T-helper 2 cell treated with Interferon-gamma antibody and Interleukin-4, amounts not matched to agents 5 μg/mL and 100 μg/mL, for 36 hours (primary cell): ENCODE results near the gene CFLAR.
"Not testable (repeated sequence)": the region's sequence is repeated elsewhere in the genome, so short reads cannot be mapped to it uniquely, and the experiment has no call there.

Experiments
- DNase-seq: peaks from one replicate; pipeline ENCODE4 v3.0.0; 2021; ENCODE audit warnings: low spot score
- H3K27ac Mint-ChIP-seq: one replicate; pipeline ENCODE4 v1.8.0; 2021; ENCODE audit warnings: mild to moderate bottlenecking, mixed read lengths
- H3K27me3 Mint-ChIP-seq: one replicate; pipeline ENCODE4 v1.8.0; 2021; ENCODE audit warnings: low read depth, mixed read lengths
- H3K36me3 Mint-ChIP-seq: one replicate; pipeline ENCODE4 v1.8.0; 2021; ENCODE audit warnings: low read depth, mixed read lengths
- H3K4me1 Mint-ChIP-seq: one replicate; pipeline ENCODE4 v1.8.0; 2021; ENCODE audit warnings: low read depth, mixed read lengths
- H3K4me3 Mint-ChIP-seq: one replicate; pipeline ENCODE4 v1.8.0; 2022; ENCODE audit warnings: mild to moderate bottlenecking, moderate library complexity, mixed read lengths
- H3K9me3 Mint-ChIP-seq: one replicate; pipeline ENCODE4 v1.8.0; 2021; ENCODE audit warnings: mixed read lengths

CFLAR gene

DNA sequence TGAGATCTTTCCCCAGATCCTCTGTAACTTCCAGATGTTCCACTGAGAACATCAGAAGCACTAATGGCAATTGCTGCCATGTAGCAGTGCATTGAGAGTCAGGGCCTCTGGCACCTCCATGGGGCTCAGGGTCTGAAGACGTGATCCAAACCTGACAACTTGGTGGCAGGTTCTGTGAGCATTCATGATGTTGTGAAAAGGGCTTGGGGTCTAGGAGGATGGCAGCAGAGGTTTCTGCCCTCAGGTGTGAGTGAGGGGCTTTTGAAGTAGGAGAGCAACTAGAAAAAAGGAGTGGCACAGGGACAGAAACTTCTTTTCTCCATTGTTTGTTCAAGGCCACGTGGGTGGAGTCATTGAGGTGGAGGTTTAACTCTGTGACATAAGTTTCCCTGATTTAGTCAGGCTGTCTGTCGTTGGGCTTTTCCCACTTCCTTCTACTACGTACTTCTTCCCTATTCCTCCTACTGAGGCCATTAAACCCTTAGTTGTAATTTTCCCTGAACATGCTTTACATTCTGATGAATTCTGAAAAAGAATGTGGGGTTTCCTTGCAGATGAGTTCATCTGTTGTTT, 13.1 kb downstream of the CFLAR start:
- Mint-ChIP-seq H3K27ac (peak overlapping the region; percentile 93), H3K4me1 (peaks cover 76% of the 10 kb centered on the region), H3K27me3 (no peaks in the 10 kb centered on the region), H3K9me3 (no peaks in the 10 kb centered on the region), H3K4me3 (peak overlapping the region; percentile 76), H3K36me3 (peaks cover 48% of the 10 kb centered on the region)
- peak; percentile 71 for DNase-seq

DNA sequence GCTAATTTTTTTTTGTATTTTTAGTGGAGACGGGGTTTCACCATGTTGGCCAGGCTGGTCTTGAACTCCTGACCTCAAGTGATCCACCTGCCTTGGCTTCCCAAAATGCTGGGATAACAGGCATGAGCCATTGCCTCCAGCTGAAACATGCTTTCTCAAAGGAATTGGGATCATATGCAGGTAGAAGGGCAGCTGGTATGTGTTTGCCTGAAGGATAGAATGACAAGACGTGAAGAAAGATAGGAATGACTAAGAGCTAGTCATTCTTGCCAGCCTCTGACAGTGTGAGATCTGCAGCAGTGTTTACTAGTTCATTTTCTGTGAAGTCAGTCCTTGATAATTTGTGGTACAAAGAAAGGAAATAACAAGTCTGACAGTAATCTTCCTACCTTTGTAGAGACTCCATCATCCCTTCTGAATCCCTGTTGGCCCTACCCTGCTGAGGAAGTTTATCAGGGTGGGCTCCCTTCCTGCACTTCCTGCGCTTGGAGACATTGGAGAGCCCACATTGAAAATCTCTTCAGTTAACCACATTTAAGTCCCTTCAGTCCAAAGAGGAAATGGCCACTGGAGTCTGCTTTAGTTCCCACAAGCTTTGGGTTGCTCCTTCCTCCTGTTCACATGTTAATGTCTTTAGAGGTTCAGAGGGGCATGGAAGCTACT, 14.7 kb downstream of the CFLAR start:
- no peaks in the 10 kb centered on the region for H3K9me3 Mint-ChIP-seq
- H3K4me1 Mint-ChIP-seq, result peaks cover 64% of the 10 kb centered on the region
- peak overlapping the region; percentile 90 for H3K27ac Mint-ChIP-seq
- no peaks in the 10 kb centered on the region for H3K27me3 Mint-ChIP-seq
- peaks cover 51% of the 10 kb centered on the region for H3K36me3 Mint-ChIP-seq
- peak; percentile 57 for DNase-seq
- peak overlapping the region; percentile 77 for H3K4me3 Mint-ChIP-seq

DNA sequence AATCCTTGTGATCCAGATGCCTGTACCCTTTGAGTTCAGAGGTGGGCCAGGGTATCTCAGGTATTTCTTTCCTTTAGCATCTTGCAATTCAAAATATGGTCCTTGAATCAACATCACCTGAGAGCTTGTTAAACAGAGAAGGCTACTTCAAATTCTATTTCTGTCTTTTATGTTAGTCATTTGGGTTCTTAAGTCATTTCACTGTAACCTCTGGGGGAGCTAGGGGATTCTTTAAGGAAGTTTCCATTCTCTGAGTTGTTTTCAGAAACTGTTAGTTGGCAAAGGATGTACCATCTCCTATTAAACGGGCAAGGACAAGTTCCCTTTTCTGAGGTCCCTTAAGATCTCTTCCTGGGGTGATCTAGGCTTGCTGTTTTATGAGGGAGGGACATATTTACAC, 16.6 kb downstream of the CFLAR start:
- Mint-ChIP-seq H3K4me3 (peak overlapping the region; percentile 60), H3K4me1 (peaks cover 53% of the 10 kb centered on the region), H3K36me3 (peaks cover 62% of the 10 kb centered on the region), H3K27ac (peak overlapping the region; percentile 72), H3K27me3 (no peaks in the 10 kb centered on the region), H3K9me3 (no peaks in the 10 kb centered on the region)
- no peak for DNase-seq

DNA sequence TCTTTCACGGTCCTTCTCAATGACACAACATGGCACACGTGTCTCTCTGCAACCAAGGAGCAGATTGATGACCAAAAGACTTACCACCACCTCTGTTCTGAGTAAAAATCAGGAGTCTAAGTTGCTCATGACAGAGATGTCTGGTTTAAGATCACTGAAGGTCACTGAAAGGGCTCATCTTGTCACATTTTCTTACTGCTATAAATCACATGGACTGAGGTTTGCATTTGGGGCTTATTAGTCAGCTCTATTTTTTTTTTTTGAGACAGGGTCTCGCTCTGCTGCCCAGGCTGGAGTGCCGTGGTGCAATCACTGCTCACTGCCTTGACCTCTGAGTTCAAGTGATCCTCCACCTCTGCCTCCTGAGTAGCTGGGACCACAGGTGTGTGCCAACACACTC, 19.4 kb downstream of the CFLAR start:
- no peak overlapping the region for H3K4me3 Mint-ChIP-seq
- H3K4me1 Mint-ChIP-seq, result peaks cover 36% of the 10 kb centered on the region
- no peak for DNase-seq
- peak overlapping the region; percentile 49 for H3K27ac Mint-ChIP-seq
- H3K27me3 Mint-ChIP-seq, result no peaks in the 10 kb centered on the region
- H3K9me3 Mint-ChIP-seq, result no peaks in the 10 kb centered on the region
- H3K36me3 Mint-ChIP-seq, result peaks cover 74% of the 10 kb centered on the region

DNA sequence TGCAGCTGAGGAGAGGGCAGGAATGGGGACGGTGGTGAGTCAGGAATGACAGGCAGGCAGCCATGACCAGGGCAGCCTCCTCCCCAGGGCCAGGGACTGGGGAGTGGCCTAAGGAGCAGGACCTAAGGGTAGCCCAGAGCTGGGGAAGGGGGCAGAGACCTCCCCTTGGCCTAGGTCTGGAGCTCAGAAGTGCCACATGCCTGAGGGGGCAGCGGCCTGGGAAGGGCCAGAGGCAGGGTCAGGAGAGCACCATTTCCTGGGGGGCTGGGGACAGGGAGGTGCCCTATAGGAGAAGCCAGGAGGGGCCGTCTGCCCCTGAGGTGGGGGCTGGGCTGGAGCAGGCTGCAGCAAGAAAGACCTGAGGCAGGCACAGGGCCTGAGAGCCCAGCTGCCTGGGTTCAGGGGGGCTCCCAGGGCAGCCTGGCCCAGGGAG, 20.9 kb downstream of the CFLAR start:
- no peak overlapping the region for H3K27ac Mint-ChIP-seq
- peaks cover 70% of the 10 kb centered on the region for H3K36me3 Mint-ChIP-seq
- H3K4me1 Mint-ChIP-seq, result peaks cover 24% of the 10 kb centered on the region
- H3K27me3 Mint-ChIP-seq, result no peaks in the 10 kb centered on the region
- no peak overlapping the region for H3K4me3 Mint-ChIP-seq
- DNase-seq, result no peak
- H3K9me3 Mint-ChIP-seq, result no peaks in the 10 kb centered on the region

DNA sequence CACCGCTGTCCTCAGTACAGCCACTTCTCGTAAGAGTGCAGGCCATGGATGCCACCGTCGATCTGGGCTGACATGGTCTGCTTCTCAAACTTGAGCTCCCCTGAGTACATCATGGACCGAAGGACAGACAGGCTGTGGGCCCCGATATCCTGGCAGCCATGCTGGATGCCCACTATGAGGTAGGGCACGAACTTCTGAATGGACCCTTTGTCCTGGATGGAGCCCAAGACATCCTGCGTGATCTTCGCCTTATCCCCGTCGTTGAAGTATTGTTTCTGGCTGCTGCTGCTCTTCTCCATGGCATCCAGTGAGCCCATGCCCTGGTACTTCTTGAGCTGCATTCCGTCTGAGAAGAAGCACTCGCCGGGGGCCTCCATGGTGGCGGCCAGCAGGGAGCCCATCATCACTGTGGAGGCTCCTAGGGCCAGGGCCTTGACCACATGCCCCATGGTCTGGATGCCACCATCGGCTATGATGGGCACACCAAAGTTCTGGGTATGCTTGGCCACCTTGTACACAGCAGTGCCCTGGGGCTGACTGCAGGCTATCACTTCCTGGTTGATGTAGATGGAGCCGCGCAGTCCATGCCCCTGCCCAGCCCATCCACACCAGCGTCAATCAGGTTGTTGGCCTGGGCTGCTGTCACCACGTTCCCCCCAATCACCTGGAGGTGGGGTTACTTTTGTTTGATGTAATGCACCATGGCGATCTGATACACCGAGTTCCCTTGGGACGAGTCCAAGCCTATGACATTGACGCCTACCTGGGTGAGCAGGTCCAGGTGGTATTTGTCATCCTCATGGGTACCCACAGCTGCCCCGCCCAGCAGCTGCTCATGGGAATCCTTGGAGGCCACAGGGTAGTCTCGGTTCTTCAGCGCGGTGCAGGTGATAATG, 21.8 kb downstream of the CFLAR start:
- Mint-ChIP-seq H3K27me3 (no peaks in the 10 kb centered on the region), H3K4me3 (no peak overlapping the region), H3K36me3 (peaks cover 63% of the 10 kb centered on the region), H3K9me3 (no peaks in the 10 kb centered on the region), H3K4me1 (peaks cover 17% of the 10 kb centered on the region), H3K27ac (no peak overlapping the region)
- DNase-seq, result no peak

DNA sequence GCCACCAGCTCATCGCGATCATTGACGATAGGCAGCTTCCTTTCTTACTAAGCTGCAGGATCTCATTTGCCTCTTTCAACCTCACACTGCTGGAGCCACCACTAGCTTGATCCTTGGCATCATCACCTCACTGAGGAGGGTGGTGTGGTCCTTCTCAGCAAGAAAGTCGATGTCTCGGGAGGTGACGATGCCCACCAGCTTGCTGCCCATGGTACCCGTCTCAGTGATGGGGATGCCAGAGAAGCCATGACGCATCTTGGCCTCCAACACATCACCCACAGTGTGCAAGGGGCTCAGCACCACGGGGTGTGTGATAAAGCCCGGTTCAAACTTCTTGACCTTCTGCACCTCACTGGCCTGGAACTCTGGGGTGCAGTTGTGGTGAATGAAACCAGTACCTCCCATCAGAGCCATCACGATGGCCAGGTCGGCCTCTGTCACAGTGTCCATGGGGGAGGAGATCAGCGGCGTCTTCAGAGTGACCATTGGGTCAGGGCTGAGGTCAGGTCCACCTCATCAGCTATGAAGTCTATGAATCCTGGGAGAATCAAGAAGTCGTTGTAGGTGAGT, 22.5 kb downstream of the CFLAR start:
- Mint-ChIP-seq H3K4me1 (peaks cover 10% of the 10 kb centered on the region), H3K9me3 (no peaks in the 10 kb centered on the region), H3K36me3 (peaks cover 55% of the 10 kb centered on the region), H3K4me3 (no peak overlapping the region), H3K27me3 (no peaks in the 10 kb centered on the region), H3K27ac (no peak overlapping the region)
- DNase-seq, result no peak

DNA sequence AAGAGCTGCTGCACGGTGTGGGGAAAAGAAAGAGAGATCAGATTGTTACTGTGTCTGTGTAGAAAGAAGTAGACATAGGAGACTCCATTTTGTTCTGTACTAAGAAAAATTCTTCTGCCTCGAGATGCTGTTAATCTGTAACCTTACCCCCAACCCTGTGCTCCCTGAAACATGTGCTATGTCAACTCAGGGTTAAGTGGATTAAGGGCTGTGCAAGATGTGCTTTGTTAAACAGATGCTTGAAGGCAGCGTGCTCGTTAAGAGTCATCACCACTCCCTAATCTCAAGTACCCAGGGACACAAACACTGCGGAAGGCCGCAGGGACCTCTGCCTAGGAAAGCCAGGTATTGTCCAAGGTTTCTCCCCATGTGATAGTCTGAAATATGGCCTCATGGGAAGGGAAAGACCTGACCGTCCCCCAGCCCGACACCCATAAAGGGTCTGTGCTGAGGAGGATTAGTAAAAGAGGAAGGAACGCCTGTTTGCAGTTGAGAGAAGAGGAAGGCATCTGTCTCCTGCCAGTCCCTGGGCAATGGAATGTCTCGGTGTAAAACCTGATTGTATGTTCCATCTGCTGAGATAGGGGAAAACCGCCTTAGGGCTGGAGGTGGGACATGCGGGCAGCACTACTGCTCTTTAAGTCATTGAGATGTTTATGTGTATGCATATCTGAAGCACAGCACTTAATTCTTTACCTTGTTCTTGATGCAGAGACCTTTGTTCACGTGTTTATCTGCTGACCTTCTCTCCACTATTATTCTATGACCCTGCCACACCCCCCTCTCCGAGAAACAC, 23.2 kb downstream of the CFLAR start:
- not testable (repeated sequence) for H3K27me3 Mint-ChIP-seq, H3K9me3 Mint-ChIP-seq, H3K4me1 Mint-ChIP-seq, H3K27ac Mint-ChIP-seq, H3K4me3 Mint-ChIP-seq, DNase-seq
- peaks cover 52% of the 10 kb centered on the region for H3K36me3 Mint-ChIP-seq

DNA sequence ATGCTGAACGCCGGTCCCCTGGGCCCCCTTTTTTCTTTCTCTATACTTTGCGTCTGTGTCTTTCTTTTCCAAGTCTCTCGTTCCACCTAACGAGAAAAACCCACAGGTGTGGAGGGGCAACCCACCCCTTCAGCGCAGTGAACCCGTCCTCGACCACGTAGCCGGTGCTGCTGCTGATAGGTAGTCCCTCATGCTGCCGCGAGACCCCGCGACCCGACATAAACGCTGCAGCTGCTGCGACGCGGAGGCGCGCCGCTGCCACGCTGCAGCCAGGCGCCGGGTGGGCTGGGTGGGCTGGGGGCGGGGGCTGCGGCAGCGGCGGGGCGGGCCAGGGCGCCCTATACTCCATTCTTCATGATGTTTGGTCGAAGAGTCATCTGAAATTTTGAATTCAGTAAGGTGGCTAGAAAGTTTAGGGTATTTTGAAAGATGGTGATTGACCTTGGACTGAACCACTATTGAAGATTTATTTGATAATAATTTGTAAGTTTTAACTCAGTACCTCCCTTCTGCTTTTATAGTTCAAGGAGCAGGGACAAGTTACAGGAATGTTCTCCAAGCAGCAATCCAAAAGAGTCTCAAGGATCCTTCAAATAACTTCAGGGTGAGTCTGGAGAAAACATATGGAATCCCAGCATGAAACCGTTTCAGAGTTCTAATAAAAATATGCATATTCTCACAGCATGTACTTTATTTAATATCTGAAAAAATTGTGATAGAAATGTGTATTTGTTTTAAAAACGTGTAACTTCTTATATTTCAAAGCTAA, 24.1 kb downstream of the CFLAR start:
- H3K27ac Mint-ChIP-seq, result no peak overlapping the region

DNA sequence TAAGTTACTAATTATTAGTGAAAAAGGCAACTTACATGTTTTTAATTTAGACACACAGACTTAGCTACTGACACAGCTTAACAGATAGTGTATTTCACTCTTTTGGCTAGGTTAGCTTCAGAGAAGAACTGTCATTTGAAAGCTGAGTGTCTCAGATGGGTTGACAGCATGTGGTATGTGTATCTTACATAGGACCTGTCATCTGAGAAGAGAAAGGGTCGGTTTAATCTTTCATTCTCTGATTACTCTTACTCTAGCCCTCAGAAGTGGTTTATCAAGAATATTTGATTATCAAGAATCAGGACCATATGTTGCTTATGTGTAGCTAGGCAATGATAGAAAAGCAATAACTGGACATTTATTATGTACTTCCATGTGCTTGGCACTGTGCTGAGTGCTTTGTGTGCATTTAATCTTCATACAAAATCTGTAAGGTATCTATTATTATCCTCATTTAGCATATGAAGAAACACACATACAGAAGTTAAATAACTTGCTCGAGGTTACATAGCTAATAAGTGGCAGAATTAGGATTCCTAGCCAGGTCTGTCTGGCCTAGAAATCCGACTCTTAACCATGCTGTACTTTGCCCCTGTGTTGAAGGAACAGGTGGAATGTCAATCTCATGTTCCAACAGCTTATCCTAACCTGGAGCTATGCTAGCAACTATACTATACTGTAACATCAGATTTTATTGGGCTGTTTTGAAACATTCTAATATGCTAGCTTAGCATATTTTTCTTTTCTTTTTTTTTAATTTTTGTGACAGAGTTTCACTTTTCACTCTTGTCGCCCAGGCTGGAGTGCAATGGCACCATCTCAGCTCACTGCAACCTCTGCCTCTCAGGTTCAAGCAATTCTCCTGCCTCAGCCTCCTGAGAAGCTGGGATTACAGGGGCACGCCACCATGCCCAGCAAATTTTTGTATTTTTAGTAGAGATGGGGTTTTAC, 28.4 kb downstream of the CFLAR start:
- Mint-ChIP-seq H3K4me3 (no peak overlapping the region), H3K36me3 (peaks cover 33% of the 10 kb centered on the region), H3K27me3 (no peaks in the 10 kb centered on the region), H3K9me3 (no peaks in the 10 kb centered on the region), H3K27ac (no peak overlapping the region), H3K4me1 (peaks cover 6% of the 10 kb centered on the region)
- no peak for DNase-seq

More for the DNA sequence above, 24.1 kb downstream of the CFLAR start:
- H3K36me3 Mint-ChIP-seq, result peaks cover 50% of the 10 kb centered on the region
- peaks cover 8% of the 10 kb centered on the region for H3K4me1 Mint-ChIP-seq
- H3K9me3 Mint-ChIP-seq, result no peaks in the 10 kb centered on the region
- H3K27me3 Mint-ChIP-seq, result no peaks in the 10 kb centered on the region
- no peak overlapping the region for H3K4me3 Mint-ChIP-seq
- no peak for DNase-seq

DNA sequence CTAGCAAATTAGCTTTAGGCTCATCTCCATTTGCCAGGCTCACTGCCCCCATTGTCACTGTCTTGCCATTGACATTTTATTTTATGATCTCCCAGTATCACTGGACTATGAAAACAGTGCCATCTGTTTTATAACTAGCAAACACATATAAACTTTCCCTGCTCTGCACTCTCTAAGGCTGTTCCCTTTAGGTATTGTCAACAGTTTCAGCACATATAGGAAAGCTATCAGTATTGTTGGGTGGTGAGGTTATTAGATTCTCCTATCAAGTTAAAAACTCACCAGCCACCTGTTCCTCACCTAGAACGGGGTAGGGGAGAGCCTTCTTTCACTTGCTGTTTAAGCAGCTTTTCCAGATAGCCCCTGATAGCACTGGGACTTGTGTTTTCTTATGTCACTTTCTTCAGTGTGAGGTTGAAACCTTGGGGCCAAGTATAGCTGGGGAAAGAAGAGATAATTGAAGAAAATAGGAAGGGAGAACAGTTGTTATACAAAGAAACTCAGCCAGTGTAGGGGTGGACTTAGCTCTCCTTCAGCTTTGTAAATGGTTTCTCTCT, 32.5 kb downstream of the CFLAR start:
- peaks cover 18% of the 10 kb centered on the region for H3K4me1 Mint-ChIP-seq
- H3K27me3 Mint-ChIP-seq, result no peaks in the 10 kb centered on the region
- H3K4me3 Mint-ChIP-seq, result no peak overlapping the region
- DNase-seq, result no peak
- no peak overlapping the region for H3K27ac Mint-ChIP-seq
- H3K9me3 Mint-ChIP-seq, result no peaks in the 10 kb centered on the region
- H3K36me3 Mint-ChIP-seq, result peaks cover 48% of the 10 kb centered on the region
